GM21515 (cell line): Measurements from ENCODE around the gene FCN1.
A peak's percentile ranks its signal among the peaks of the same experiment; 100 is the strongest.

Experiments
- ATAC-seq: cut with Tn5 transposase; IDR thresholded peaks from one replicate; pipeline ENCODE4 v1.9.1; 2021; ENCODE audit not compliant: unreplicated experiment

Gene FCN1

DNA sequence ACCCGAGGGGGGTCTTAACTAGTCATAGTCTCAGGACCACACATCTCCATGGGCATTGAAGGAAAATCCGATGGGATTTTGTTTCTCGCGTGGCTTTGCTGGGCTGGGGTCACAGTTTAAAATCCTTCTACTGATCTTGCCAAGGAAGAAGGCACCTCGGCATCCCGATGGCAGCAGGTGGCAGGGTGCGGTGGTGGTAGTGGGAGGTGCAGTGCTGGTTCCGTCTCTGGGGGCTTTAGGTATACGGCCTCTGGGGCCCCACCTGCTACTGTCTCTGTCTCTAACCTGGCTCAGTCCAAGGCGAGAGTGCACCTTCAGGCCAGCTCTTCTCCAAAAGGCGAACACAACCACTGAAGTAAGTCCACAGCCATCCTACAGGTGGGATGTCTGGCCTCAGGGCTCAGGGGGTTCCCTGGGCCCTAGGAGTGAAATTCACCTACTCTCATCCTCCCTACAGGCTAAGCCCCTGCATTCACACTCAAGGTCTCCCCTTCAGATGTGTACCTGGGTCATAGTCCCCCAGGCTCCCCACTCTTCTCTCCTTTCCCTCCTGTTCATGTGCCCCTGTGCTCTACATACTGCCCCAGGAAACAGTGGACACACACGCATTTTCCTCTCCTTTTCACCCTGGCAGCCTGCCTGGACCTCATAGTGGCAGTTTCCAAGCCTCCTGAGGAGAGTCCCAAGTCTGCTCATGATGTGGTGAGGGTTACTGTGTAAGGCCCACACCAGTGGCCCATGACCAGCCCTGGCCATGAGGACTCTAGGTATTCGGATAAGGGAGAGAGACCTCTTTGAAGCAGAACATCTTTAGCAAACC is 37.8 kb downstream of the FCN1 start:
- no peak for ATAC-seq

DNA sequence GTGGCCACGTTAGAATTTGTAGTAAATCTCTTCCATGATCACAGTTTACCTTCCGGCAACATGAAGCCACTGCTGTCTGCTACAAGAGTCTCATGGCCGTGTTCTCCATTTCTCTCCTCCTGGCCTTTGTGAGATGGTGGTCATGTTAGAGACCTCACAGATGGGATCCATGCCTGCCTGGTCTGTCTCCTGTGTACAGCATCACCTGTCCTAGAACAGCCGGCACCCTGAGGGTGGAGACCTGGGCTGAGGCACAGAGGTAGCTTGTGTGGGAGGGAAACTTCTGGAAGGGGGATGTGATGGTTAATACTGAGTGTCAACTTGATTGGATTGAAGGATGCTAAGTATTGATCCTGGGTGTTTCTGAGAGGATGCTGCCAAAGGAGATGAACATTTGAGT is 40.2 kb downstream of the FCN1 start:
- no peak for ATAC-seq

DNA sequence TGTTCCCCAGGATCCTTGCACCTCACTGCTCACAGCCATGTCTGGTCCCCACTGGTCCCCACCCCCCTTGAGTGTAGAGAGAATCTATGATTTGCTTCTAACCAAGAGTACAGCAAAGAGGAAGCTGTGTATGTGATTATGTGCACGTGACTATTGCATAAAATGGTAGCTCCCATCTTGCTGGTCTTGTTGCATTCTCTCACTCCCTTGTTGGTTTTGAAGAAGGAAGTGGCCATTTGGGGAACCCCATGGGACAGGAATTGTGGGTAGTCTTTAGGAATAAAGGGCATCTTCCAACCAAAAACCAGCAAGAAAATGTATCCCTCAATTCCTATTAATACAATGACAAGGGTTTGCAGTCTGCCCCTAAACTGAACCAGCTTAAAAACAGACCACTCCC is 42.3 kb downstream of the FCN1 start:
- ATAC-seq, result no peak

DNA sequence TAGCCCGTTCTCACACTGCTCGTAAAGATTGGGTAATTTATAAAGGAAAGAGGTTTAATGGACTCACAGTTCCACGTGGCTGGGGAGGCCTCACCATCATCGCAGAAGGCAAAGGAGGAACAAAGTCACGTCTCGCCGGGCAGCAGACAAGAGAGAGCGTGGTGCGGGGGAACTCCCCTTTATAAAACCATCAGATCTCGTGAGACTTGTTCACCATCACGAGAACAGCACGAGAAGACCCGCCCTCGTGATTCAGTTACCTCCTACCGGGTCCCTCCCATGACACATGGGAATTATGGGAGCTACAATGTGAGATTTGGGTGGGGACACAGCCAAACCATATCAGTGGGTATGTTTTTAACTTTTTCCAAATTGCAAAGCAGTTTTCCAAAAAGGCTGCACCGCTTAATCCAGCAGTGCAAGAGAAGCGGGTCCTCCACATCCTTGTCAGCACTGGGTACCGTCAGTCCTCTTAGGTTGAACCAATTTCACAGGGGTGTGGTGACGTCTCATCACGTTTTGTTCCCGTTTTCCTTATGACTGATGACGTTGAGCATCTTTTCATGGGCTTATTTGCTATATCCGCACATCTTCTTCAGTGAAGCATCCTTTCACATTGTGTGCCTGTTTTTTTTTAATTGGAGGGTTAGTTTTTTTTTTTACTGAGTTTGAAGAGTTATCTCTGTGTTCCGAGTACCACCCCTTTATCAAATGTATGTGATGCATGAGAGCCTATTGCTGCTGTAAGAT is 45.1 kb downstream of the FCN1 start:
- no peak for ATAC-seq

DNA sequence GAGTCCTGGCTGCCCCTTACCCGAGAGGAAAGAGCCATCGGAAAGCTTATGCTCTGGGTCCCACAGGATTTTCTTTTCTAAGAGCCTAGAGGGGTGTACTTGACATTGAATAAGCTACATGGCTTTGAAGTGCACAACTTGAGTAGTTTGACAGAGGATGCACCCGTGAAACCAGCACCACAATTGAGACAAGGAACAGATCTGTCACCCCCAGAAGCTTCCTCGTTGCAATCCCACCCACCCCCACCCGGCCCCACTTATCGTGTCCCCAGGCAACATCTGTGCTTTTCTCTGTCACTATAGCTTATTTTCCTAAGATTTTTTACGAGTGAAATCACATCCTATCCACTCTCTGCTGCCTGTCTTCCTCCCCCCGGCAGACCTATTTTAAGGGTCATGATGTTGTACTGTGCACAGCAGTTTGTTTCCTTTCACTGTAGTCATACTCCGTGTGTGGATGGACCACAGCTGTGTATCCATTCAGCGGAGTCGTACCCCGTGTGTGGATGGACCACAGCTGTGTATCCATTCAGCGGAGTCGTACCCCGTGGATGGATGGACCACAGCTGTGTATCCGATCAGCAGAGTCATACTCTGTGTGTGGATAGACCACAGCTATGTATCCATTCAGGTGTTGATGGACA is 45.9 kb downstream of the FCN1 start:
- ATAC-seq, result no peak

DNA sequence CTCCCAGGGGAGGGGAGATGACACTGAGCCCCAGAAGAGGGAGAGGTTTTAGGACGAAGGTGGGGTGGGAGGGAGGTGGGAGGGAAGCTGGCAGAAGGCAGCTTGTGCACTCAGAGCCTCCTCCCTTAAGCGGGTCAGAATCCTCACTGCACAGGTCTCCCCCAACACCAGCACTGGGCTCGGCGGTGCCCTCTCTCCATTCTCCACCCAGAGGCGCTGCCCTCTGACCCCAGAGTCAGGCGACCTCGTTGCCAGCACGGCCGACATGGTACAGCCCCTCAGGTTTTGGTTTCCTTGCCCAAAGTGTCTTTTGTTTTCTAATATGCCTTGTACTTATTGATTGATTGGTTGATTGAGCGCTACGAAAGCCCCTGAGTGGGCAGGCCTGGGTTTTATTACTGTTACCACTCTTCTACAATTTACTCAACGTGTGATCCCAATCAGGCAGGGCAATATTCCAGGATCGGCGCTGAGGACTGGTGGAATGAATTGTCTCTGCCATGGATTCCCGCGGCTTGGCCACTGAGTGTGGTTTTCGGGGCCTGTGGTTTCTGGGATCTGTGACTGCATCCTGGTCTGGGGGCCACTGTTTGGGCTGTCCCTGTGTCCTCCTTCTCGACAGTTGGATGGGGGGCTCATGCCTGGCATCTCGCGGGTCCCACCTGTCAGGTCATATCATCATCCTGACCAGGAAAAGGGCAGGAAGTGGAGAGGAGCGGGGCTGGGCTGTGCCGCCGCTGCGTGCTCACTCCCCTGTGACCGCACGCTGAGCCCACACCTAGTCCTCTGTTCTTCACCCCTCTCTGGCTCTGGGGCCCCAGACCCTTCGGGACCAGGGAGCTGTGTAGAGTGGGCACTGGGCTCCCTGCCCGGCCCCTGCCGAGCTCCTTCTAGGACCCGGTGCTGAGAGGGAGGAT is 46.7 kb downstream of the FCN1 start:
- ATAC-seq, result no peak

DNA sequence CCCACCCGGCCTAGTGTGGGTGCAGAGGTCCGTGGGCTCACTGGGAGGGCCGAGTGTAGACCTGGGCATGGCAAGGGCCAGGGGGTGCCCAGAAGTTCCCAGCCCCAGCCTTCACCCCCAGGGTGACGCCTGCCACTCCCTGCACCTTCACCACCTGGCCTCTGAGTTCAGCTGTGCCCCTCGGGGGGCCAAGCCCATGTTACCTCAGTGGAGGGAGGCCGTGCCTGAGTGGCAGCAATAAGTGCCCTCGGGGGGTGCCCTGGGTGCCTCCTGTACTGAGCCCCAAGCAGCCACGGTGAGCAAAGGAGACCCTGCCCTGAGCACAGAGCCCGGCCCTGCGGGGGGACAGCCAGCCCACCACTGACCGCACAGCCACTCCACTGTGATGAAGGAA is 47.4 kb downstream of the FCN1 start:
- no peak for ATAC-seq

DNA sequence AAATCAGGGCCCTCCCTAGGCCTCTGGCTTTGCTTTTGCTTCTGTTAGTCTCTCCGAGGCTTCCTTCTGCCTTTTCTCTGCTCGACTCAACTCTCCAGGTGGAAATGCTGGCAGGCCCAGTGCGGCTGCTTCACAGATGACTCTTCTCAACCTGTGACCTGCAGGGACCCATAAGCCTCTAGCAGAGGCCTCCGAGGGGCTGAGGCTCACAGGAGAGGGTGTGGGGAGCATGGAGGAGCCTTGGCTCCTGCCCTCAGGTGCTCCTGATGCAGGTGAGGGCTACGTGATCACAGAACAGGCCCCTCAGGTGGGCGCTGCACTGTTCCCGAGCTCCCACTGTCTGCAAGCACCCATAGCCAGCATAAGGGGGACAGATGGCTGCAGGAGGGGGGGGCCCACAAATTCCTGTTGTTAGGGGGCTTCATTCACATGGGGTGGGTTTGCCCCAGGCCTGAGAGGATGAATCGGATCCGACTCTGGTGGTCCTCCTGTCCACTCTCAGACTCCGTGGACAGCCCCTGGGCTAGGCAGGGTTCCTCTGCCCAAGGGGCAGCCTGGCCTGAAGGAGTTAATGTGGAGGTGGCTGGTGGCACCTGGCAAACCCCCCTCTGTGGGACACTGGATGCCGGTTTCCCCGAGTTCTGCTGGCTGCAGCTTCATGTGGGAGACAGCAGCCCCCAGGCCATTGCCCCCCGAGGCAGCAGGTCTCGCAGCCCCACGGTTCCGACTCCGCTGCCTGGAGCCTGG is 48.0 kb downstream of the FCN1 start:
- ATAC-seq, result no peak

DNA sequence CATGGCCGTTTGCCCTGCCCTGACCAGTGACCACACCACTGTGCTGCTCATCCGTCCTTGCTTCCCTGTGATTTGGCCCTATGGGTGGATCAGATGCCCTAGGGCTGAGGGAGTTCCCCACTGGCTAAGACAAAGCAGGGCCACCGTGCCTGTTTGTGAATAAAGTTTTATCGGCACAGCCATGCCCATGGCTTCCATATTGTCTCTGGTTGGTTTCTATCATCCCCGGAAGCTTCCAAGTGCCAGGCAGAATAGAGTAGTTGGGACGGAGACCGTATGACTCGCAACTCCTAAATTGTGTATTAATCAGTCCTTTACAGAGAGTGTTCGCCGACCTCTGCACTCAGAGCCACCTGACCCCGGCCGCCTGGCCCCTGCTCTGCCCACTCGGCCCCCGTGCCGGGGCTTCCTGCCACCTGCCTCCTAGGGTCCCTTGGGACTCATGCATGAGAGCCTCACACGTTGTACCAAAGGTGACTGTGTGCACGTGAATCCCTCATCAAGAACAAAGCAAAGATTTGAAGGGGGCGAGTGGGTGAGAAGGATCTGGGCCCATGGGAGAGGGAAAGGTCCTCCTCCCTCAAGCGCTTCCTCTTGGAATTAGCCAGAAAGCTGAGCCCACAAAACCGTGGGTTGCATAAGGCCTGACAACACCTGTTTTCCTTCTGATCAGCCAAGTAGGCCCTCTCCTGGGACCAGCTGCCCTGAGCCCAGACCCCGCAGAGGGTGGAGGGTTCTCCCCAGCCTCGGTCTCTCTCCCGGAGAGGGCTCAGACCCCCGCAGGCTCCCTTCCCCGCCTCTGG is 48.8 kb downstream of the FCN1 start:
- ATAC-seq, result no peak

DNA sequence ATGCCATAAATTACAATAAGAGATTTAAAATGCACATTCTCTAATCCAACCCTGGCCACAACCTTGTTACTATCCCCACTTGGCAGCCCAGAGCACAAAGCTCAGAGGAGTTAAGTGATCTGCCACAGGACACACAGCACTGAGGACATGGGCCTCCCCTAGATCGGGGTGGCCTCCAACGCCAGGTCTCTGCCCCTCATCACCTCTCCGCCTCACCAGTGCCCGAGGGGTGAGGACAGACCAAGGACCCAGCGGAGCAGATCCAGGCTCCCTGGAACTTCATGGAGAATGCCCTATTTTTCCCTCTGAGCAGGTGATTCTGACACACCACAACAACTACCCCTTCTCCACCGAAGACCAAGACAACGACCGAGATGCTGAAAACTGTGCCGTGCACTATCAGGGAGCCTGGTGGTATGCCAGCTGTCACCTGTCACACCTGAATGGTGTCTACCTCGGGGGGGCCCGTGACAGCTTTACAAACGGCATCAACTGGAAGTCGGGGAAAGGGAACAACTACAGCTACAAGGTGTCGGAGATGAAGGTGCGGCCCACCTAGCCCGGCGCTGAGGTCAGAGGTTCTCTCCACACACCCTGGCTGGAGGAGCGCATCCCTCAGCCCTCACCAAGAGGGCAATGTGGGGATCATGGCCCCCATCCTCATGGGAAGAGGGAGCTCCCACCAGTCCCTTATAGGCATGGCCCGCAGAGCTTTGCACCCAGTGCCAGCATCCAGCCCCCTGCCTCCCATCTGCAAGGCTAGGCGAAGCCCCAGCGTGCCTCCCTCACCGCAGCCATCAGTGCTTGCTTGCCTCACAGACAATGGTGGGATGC is 49.6 kb downstream of the FCN1 start:
- ATAC-seq, result no peak

DNA sequence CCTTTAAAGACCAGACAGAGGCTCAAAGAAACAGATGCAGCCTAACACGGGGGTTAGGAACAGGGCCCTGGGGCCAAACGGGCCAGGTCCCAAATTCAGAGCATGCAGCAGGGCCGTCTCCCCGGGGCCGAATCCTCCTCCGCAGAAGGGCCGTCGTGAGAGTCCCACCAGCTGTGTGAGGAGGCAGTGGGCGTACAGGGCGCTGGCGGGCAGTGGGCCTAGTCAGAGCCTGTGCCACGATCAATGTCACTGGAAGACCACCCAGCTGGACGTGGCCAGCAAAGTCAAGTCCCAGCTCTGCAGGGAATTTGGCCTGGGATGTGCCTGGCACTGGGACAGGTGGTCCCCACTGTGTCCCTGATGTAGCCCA is 52.9 kb downstream of the FCN1 start:
- ATAC-seq, result no peak

DNA sequence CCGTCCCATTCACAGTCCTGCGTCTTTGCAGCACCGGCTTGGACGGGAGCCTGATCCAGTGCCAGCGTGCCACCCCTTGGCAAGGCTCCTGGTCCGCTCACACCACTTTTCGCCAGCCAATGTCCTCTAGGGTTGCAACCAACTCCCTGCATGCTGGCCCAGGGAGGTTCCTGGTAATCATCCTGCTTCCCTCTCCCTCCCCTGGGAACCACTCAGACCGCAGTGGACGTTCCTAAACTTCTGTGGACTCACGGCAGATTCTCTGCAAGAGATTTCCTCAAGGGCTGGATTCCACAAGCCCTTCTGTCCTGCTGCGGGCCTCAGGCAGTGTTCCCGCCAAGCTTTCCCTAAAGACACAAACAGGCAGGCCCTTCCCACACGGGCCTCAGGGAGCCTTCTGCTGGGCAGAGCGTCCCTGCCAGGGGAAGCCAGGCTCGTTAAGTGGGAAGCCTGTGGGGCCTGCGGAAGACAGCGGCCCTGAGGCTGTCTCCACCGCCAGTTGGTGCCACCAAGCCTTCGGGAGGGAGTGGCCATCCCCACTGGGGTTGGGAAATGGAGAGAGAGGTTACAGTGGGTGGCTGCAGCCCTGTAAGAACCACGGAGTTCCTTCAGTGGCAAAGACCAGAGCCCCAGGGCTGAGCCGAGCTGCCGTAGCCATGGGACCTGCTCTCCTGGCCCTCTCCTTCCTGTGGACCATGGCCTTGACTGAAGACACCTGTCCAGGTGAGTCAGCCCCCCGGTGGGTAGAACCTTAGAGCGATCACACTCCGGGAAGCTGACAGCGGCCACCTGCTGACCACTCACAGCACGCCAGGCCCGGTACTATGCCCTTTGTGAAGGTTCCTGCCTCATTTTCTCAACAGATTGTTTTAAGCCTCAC is 53.5 kb downstream of the FCN1 start:
- no peak for ATAC-seq

DNA sequence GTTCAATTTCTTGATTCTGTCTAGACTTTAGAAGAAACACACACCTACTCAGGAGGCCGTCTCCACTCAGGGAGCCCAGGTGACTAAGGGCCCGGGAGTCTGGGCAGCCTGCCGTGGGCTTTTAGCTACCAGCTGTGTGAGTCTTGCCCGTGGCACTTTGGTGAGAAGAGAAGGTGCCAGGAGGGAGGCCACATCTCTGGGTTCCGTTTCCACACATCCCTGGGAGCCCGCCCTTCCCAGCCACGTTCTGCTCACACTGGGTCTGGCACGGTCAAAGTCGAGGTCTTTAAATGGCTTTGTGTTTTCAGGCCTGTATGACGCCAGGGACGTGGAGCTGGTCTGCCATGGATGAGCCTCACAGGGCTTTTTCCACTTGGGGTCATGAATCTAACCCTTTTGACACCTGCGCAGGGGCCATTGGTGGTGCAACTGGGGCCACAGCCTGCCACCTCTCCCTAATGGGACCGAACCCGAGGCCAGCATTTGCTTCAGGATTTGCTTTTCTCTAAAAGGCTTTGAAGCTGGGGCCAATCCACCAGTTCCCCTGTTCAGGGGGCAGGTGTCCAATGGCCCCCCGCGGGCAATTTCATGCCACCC is 54.3 kb downstream of the FCN1 start:
- no peak for ATAC-seq

DNA sequence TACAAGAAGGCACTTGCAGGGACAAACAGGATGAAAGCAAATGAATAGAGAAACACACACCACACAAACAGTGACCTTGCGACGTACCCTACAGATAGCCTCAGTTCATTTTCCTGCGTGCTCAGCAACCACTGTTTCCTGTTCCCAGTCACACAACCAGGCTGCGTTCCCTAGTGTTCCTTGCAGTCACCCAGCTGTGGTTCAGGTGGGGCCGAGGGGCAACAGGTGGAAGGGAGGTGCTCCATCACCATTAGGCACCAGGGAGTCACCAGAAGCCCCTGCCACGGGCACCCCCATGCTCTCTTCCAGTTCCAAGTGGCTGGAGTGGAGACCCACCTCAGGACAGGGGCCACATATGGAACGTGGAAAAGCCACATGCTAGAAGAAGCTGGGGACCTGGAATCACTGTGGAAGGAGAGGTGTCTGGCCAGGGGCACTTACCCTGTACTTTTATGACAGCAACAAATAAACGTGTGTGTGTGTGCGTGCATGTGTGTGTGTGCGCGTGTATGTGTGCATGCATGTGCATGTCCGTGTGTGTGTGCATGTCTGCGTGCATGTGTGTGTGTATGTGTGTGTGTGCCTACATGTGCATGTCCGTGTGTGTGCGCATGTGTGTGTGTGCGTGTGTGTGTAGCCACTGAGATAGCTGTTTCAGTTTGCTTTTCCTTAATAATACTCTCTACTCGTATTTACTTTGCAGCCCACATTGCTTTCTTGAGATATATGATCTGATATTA is 55.9 kb downstream of the FCN1 start:
- no peak for ATAC-seq

DNA sequence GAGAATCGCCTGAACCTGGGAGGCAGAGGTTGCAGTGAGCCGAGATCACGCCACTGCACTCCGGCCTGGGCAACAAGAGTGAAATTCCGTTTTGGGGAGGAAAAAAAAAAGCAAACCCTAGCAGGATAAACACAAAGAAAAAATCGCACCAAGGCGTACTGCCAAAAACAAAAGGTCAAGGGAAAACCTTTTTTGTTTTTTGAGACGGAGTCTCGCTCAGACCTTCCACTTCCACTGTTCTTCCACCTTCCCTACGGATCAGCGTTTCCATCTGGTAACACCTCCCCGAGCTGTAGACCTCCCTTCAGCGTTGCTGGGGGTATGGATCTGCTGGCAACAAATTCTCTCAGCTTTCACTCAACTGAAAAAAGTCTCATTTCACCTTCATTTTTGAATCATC is 57.2 kb downstream of the FCN1 start:
- no peak for ATAC-seq

DNA sequence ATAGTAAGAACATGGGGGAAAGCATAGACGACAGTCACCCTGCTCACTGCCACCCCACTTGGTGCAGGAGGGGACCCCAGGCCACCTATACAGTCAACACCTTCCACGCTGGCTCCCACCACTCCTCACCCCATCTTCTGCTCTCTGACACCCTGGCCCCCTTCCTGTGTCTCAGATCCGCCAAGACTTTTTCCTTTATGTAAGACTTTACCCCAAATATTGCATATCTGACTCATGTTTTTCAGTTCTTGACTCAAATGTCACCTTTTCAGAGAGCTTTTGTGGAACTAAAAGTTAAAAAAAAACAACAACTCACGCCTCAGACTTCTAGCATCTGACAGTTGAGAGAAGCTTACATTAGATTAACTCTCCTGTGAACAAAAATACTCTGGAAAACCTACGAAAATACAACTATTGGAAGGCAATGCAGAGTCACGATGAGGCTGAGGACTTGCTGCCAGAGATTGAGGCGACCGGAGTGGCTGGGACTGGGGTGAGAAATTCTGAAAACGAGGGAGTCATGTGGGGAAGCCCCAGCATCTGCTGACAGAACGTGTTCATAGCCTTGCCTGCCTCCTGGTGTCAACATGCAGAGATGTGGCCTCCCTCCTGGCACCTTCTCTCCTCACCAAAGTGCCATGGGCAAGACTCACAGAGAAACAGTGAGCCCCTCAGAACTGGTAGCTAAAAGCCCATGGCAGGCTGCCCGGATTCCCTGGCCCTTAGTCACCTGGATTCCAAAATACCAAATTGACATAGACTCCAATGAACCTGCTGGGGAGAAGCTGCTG is 59.5 kb downstream of the FCN1 start:
- ATAC-seq, result peak; percentile 86
